SK-N-SH treated with all-trans-retinoic acid at 6 μM for 48 hours (cell line): ENCODE results near the gene MANBA.

Experiments used
- ATAC-seq: fragments of 200-7000 bp; cut with Tn5 transposase; 3 replicates; pipeline ENCODE4 v1.9.1; 2020; ENCODE audit warnings: mild to moderate bottlenecking, moderate library complexity
- ARNTL ChIP-seq: fragments of 450-650 bp; formaldehyde crosslinking; IDR thresholded peaks from 2 replicates; pipeline ENCODE4 v1.5.0; 2020; ENCODE audit warnings: low read depth, mild to moderate bottlenecking, moderate library complexity, borderline replicate concordance
- BACH2 ChIP-seq: fragments of 250-450 bp; sonication (Bioruptor Pico); IDR thresholded peaks from 2 replicates; pipeline ENCODE4 v1.9.0; 2021; ENCODE audit warnings: mild to moderate bottlenecking, borderline replicate concordance
- CSDC2 ChIP-seq: fragments of 250-450 bp; sonication (Bioruptor Pico); IDR thresholded peaks from 2 replicates; pipeline ENCODE4 v1.5.0; 2020; ENCODE audit warnings: mild to moderate bottlenecking, moderate library complexity
- ISL1 ChIP-seq: fragments of 250-450 bp; sonication (Bioruptor Pico); IDR thresholded peaks from 2 replicates; pipeline ENCODE4 v2.1.2; 2022; ENCODE audit warnings: mild to moderate bottlenecking, moderate library complexity
- OSR1 ChIP-seq: fragments of 250-450 bp; sonication (Bioruptor Pico); IDR thresholded peaks from 2 replicates; pipeline ENCODE4 v1.8.0; 2022; ENCODE audit warnings: moderate library complexity, mild to moderate bottlenecking, inconsistent platforms
- PPARA ChIP-seq: fragments of 250-450 bp; sonication (Bioruptor Pico); IDR thresholded peaks from 2 replicates; pipeline ENCODE4 v1.5.0; 2020; ENCODE audit warnings: mild to moderate bottlenecking, borderline replicate concordance
- RARB ChIP-seq: fragments of 250-450 bp; sonication (Bioruptor Pico); IDR thresholded peaks from 2 replicates; pipeline ENCODE4 v1.8.0; 2021; ENCODE audit warnings: mild to moderate bottlenecking, moderate library complexity
- SNAI2 ChIP-seq: fragments of 250-450 bp; sonication (Bioruptor Pico); IDR thresholded peaks from 2 replicates; pipeline ENCODE4 v1.5.0; 2020; ENCODE audit warnings: mild to moderate bottlenecking, moderate library complexity
- TCF4 ChIP-seq: fragments of 250-450 bp; sonication (Bioruptor Pico); IDR thresholded peaks from 2 replicates; pipeline ENCODE4 v1.8.0; 2021; ENCODE audit warnings: mild to moderate bottlenecking, moderate library complexity, borderline replicate concordance
- ZC3H10 ChIP-seq: fragments of 250-450 bp; sonication (Bioruptor Pico); IDR thresholded peaks from 2 replicates; pipeline ENCODE4 v1.5.1; 2021; ENCODE audit warnings: mild to moderate bottlenecking, moderate library complexity
- ZFP3 ChIP-seq: fragments of 250-450 bp; sonication (Bioruptor Pico); IDR thresholded peaks from 2 replicates; pipeline ENCODE4 v1.5.0; 2020; ENCODE audit warnings: mild to moderate bottlenecking, moderate library complexity
- ZFP30 ChIP-seq: fragments of 450-650 bp; formaldehyde crosslinking; IDR thresholded peaks from 2 replicates; pipeline ENCODE4 v1.5.0; 2022; ENCODE audit warnings: mild to moderate bottlenecking, moderate library complexity
- ZNF565 ChIP-seq: fragments of 450-650 bp; formaldehyde crosslinking; conservative IDR thresholded peaks from 2 replicates; pipeline ENCODE4 v1.5.0; 2020; ENCODE audit warnings: low read depth, mild to moderate bottlenecking, moderate library complexity
- ZNF8 ChIP-seq: fragments of 450-650 bp; formaldehyde crosslinking; IDR thresholded peaks from 2 replicates; pipeline ENCODE4 v1.5.0; 2020; ENCODE audit warnings: mild to moderate bottlenecking, moderate library complexity
- TF ChIP-seq, protein P1 (sequence below): fragments of 250-450 bp; sonication (Bioruptor Pico); IDR thresholded peaks from 2 replicates; pipeline ENCODE4 v1.8.0; 2021; ENCODE audit warnings: low read depth, mild to moderate bottlenecking, moderate library complexity, borderline replicate concordance
- TF ChIP-seq, protein P2 (sequence below): fragments of 250-450 bp; sonication (Bioruptor Pico); IDR thresholded peaks from 2 replicates; pipeline ENCODE4 v1.5.1; 2020; ENCODE audit warnings: low read depth, mild to moderate bottlenecking, moderate library complexity
- TF ChIP-seq, protein P3 (sequence below): fragments of 250-450 bp; sonication (Bioruptor Pico); IDR thresholded peaks from 2 replicates; pipeline ENCODE4 v1.8.0; 2020; ENCODE audit warnings: mild to moderate bottlenecking, moderate library complexity, borderline replicate concordance
- TF ChIP-seq, protein P4 (sequence below): fragments of 250-450 bp; sonication (Bioruptor Pico); IDR thresholded peaks from 2 replicates; pipeline ENCODE4 v1.5.0; 2020; ENCODE audit warnings: mild to moderate bottlenecking, moderate library complexity

MANBA gene

DNA sequence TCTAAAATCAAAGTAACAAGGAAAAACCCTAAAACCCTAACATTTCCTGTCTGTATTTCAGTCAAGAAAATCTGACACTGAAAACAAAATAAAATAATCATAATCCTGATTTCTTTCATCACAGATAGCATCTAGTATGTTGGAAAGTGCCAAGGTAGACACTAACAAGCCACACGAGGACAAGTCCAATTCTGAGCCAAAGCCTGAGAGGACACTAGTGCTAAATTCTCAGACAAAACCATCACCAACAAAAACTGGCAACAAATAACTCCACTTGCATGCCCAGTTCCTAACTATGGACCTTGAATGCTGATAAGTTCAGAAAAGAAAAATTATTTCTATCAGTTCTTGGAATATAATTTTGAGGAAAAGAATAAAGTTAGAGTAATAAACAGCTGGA lies 113.7 kb downstream of the MANBA start:
- no peak for ATAC-seq
- TF ChIP-seq, protein P1, sequence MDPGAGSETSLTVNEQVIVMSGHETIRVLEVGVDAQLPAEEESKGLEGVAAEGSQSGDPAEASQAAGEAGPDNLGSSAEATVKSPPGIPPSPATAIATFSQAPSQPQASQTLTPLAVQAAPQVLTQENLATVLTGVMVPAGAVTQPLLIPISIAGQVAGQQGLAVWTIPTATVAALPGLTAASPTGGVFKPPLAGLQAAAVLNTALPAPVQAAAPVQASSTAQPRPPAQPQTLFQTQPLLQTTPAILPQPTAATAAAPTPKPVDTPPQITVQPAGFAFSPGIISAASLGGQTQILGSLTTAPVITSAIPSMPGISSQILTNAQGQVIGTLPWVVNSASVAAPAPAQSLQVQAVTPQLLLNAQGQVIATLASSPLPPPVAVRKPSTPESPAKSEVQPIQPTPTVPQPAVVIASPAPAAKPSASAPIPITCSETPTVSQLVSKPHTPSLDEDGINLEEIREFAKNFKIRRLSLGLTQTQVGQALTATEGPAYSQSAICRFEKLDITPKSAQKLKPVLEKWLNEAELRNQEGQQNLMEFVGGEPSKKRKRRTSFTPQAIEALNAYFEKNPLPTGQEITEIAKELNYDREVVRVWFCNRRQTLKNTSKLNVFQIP, result no peak
- TF ChIP-seq ZC3H10 (CRISPR knock-in tag) (no peak), BACH2 (CRISPR knock-in tag) (no peak), ISL1 (CRISPR knock-in tag) (no peak), TCF4 (CRISPR knock-in tag) (no peak), ZNF8 (CRISPR knock-in tag) (no peak), ZFP3 (CRISPR knock-in tag) (no peak), PPARA (no peak), OSR1 (no peak), RARB (CRISPR knock-in tag) (no peak), ZNF565 (CRISPR knock-in tag) (no peak), CSDC2 (CRISPR knock-in tag) (no peak), ZFP30 (CRISPR knock-in tag) (no peak), SNAI2 (CRISPR knock-in tag) (no peak), ARNTL (CRISPR knock-in tag) (no peak)
- TF ChIP-seq, protein P2, sequence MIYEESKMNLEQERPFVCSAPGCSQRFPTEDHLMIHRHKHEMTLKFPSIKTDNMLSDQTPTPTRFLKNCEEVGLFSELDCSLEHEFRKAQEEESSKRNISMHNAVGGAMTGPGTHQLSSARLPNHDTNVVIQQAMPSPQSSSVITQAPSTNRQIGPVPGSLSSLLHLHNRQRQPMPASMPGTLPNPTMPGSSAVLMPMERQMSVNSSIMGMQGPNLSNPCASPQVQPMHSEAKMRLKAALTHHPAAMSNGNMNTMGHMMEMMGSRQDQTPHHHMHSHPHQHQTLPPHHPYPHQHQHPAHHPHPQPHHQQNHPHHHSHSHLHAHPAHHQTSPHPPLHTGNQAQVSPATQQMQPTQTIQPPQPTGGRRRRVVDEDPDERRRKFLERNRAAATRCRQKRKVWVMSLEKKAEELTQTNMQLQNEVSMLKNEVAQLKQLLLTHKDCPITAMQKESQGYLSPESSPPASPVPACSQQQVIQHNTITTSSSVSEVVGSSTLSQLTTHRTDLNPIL, result no peak
- TF ChIP-seq, protein P3, sequence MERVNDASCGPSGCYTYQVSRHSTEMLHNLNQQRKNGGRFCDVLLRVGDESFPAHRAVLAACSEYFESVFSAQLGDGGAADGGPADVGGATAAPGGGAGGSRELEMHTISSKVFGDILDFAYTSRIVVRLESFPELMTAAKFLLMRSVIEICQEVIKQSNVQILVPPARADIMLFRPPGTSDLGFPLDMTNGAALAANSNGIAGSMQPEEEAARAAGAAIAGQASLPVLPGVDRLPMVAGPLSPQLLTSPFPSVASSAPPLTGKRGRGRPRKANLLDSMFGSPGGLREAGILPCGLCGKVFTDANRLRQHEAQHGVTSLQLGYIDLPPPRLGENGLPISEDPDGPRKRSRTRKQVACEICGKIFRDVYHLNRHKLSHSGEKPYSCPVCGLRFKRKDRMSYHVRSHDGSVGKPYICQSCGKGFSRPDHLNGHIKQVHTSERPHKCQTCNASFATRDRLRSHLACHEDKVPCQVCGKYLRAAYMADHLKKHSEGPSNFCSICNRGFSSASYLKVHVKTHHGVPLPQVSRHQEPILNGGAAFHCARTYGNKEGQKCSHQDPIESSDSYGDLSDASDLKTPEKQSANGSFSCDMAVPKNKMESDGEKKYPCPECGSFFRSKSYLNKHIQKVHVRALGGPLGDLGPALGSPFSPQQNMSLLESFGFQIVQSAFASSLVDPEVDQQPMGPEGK (CRISPR knock-in tag), result no peak

DNA sequence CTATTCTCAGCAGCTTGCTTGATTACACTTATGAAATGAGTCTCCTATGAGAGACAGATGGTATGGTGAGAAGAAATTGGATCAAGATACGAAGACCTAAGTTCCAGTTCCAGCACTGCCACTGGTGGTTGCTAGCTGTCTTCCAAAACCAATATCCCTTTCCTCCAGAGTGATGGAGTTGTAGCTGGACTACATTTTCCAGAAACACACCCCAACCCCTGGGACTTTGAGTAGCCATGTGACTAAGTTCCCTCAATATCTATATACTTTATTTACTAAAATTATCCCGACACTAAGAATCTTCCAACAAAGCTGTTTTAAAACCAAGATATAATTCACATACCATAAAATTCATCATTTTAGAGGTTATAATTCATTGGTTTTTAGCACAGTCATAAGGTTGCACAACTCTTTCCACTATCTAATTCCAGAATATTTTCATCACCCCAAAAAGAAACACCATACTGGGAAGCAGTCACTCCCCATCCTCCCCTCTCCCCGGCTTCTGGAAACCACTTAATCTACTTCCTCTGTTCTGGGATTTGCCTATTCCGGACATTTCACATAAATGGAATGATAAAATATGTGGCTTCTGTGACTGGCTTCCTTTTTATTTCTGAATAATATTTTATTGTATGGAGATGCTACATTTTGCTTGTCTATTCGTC lies 118.0 kb downstream of the MANBA start:
- peak; percentile 54 for ATAC-seq
- TF ChIP-seq OSR1 (no peak), BACH2 (CRISPR knock-in tag) (no peak), ZC3H10 (CRISPR knock-in tag) (no peak), SNAI2 (CRISPR knock-in tag) (no peak), ZFP30 (CRISPR knock-in tag) (no peak), ISL1 (CRISPR knock-in tag) (no peak), ZNF8 (CRISPR knock-in tag) (no peak)
- TF ChIP-seq, protein P4, sequence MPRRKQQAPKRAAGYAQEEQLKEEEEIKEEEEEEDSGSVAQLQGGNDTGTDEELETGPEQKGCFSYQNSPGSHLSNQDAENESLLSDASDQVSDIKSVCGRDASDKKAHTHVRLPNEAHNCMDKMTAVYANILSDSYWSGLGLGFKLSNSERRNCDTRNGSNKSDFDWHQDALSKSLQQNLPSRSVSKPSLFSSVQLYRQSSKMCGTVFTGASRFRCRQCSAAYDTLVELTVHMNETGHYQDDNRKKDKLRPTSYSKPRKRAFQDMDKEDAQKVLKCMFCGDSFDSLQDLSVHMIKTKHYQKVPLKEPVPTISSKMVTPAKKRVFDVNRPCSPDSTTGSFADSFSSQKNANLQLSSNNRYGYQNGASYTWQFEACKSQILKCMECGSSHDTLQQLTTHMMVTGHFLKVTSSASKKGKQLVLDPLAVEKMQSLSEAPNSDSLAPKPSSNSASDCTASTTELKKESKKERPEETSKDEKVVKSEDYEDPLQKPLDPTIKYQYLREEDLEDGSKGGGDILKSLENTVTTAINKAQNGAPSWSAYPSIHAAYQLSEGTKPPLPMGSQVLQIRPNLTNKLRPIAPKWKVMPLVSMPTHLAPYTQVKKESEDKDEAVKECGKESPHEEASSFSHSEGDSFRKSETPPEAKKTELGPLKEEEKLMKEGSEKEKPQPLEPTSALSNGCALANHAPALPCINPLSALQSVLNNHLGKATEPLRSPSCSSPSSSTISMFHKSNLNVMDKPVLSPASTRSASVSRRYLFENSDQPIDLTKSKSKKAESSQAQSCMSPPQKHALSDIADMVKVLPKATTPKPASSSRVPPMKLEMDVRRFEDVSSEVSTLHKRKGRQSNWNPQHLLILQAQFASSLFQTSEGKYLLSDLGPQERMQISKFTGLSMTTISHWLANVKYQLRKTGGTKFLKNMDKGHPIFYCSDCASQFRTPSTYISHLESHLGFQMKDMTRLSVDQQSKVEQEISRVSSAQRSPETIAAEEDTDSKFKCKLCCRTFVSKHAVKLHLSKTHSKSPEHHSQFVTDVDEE (CRISPR knock-in tag), result no peak

DNA sequence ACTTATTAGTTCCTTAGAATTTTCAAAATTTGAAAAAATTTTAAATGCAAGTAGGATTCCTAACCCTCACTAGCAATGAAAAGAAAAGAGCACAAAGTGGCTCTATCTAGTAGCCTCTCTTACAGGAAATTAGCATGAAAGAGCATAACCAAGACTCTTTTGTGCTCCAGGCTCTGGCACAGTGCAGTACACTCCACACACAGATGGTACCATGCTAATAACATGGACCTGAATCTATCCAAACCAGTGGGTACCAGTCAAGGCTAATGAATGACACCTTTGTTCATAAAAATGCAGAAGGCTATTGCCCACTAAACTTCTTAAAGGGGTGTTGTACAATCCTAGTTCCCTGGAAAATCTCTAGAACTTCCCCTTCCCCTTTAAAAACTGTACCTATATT lies 119.0 kb downstream of the MANBA start:
- ATAC-seq, result no peak
- TF ChIP-seq, protein P3 (CRISPR knock-in tag), result no peak
- TF ChIP-seq, protein P2, result no peak
